SU-DHL-6 (cell line): Measurements from ENCODE around the gene RLF.

ENCODE experiments used
- CTCF ChIP-seq: fragments of 200-600 bp; sonication (generic); IDR thresholded peaks from one replicate; pipeline ENCODE4 v1.5.1; 2017; ENCODE audit warnings: antibody characterized with exemption, mild to moderate bottlenecking, low read length, moderate library complexity; ENCODE audit not compliant: insufficient read depth, poor library complexity, severe bottlenecking
- EZH2phosphoT487 ChIP-seq: fragments of 200-600 bp; sonication (generic), shearing (Covaris generic); conservative IDR thresholded peaks from 2 replicates; pipeline ENCODE4 v1.6.1; 2018; ENCODE audit warnings: mild to moderate bottlenecking, antibody characterized with exemption, low read length, moderate library complexity, mixed read lengths

GRCh38 chr1:40114400-40114799 is 46.8 kb upstream of the RLF start:
- TF ChIP-seq CTCF (no peak), EZH2phosphoT487 (no peak)
